ENCODE measurements around the gene CCDC102B.

GRCh38 chr18:68854786-68855391 is 57.0 kb downstream of the CCDC102B start:
- TF ChIP-seq CTCF (conservative IDR thresholded peaks at IDR 0.05; ENCODE audit: low read depth in 2 of 2) = no peak
- no peak for TF ChIP-seq EZH2phosphoT487 (IDR thresholded peaks at IDR 0.05; ENCODE audit: unreplicated experiment)
- no peak for TF ChIP-seq POLR2AphosphoS5 (IDR thresholded peaks at IDR 0.05; ENCODE audit: low read depth)
